Epidermal melanocyte (primary cell): Measurements from ENCODE around the gene TMEM18.
"Not testable (repeated sequence)": the region's sequence is repeated elsewhere in the genome, so short reads cannot be mapped to it uniquely, and the experiment has no call there.

Experiments used
- DNase-seq: peaks from one replicate; pipeline ENCODE4 v3.0.0; 2011; ENCODE audit warnings: low spot score; ENCODE audit not compliant: insufficient read length

Gene TMEM18

DNA sequence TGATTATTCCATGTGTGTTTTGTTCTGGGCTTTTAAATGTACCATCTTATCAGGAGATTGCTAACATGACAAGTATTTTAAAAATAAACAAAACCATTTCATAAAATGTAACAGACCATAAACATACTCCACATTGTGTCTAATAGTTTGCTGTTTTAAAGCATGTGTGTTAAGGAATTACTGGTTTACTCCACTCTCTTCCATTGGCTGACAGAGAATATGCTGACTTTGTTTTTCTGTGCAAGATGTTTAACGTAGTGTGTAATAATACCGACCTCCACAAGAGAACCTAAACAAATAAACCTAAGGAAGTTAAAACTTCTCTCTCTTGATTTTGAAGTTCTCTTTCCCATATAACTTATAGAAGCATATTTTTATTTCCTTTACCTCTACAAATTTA is 17.0 kb upstream of the TMEM18 start:
- no peak for DNase-seq

DNA sequence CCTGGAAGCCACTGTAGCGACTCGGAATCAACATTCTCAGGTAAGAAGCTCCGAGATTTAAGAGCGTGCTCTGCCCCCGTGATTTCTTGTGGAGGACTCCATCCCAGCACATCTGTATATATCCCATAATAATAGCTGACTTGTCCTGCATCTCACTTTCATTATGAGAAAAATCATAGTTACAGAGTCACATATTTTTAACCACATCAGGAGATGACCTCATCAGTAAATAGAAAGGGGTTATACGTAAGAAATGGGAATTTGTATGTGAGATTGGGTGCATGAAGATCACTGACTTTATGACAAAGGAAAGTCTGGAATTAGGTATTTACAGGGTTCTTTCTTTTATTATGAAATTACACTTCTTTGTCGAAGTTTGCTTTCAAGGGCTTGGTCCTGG is 16.4 kb upstream of the TMEM18 start:
- DNase-seq: no peak

DNA sequence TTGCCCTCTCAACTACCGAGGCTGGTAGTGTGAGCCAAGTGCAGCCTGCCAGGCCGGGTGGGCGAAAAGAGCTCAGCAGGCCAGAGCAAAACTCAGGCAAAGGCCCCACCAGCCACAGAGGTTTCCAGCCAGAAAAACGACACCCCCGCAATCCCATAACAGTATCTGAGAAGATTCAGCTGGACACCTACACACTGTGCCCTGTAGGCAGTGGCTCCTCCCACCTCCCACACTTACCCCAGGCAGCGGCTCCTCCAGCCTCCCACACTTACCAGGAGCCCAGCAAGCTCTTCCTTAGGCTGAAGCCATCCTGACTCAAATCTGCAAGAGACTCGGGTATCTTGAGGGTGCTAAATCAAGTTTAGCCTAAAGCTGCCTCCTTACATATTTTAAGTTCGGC is 15.6 kb upstream of the TMEM18 start:
- DNase-seq: no peak

DNA sequence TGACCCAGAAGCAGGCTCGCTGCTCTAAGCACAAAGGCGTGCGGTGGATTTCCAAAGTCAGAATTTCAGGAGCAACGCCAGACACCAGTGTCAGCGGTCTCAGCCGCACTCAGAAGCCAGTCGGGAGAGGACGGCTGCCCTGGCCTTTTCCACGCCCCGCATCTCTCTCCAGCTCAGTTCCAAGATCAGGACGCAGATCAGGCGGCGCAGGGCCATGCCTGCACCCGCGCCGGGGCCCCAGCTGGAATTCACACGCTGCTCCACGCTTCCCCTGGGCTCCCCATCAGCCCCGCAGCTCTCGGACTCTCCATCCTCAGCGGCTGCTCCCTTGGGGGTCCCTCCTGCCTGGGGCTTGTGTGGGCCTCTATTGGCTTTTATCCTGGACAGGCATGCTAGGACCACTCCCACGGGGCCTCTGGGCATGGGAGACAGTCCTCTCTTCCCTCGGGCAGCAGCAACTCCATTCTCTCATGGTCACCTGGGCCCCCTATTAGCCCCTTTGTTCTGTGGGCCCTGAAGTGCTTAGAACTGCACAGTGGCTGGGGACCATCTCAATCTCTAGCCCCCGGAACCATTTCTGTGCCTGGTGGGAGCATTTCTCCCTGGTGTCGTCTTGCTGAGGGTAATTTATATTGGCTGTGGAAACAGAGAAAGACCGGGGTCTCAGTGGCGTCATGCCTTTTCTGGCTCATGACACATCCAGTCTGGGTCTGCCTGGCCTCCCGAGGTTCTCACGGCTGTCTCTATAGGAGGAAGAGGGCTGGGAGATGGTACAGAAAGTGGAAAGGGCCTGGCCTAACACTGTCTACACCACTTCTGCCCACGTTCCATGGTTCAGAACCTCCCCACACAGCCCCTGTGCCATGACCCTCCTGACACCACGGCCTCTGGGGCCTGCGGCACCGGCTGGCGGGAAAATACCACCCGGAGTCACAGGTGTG is 14.9 kb upstream of the TMEM18 start:
- no peak for DNase-seq

DNA sequence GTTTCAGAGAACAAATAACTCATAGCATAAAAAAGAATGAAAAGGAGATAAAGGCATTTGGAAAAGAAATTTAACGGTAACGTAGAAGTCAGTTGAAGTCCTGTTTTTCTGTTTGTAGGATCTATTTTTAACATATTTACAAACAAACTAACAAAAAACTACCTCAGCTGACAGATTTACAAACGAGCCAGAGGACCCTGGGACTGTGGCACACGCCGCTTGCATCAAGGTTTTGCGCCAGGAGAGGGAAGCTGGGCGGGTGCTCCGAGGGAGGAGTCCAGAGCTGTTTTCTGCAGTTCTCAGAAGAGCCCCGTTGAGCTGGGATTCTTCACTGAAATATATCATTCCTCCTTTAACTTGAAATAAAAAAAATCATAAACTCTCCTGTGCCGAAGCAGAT is 13.6 kb upstream of the TMEM18 start:
- no peak for DNase-seq

DNA sequence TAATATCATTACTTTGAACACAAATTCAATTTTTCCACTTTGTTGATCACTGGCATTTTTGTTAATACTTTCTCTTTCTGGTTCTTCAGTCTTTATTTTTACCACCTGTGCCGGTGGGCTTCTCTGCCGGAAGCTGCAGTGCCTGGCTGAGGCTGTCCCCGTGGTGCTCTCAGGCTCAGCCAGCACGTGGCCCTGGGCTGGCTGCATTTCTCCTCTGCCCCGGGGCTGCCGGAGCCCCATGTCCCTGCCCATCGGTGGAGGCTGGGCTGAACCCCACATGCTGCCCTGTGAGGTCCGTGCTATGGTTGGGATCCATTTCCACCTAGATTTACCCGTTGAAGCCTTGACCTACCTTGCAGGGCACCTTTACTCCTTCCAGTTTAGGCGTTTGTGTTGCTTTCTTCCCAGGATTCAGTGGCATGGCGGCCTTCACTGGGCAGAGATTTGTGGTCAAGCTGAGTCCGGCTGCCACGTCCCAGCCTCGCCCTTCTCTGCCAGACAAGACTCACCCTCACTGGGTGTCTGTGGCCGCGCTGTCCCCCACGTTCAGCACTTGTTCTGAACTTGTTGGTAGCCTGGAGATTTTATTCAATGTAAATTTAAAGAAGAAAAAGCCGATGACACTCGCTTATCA is 12.8 kb upstream of the TMEM18 start:
- no peak for DNase-seq

DNA sequence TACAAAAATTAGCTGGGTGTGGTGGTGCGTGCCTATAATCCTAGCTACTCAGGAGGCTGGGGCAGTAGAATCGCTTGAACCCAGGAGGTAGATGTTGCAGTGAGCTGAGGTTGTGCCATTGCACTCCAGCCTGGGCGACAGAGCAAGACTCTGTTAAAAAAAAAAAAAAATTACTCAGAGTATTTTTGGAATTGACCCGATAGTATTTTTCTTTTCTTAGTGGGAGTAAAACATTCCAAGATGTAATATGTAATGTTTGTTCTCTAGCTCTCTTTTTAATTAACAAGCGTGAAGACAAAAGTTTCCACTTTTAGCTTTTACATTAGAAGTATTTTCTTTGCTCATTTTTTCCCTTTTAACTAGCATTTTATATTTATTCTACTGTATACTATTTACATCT is 12.0 kb upstream of the TMEM18 start:
- DNase-seq: no peak

DNA sequence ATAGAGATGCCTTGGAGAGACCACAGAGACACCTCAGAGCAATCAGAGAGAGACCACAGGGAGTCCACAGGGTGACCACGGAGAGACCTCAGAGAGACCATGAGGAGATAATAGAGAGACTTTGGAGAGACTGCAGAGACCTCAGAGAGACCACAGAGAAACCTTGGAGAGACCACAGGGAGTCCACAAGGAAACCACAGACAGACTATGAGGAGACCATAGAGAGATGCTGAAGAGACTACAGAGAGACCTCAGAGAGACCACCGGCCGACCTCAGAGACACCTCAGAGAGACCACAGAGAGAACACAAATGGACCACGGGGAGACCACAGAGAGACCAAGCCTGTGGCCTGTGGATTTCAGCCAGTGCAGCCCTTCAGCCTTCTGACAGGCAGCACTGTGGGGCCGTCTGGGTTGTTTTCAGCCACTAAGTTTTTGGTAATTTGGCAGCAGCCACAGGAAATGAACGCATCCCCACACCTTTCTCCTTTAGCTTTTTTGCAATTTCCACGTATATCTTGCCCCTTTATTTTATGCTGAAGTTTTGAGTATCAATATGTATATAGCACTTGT is 11.4 kb upstream of the TMEM18 start:
- no peak for DNase-seq

DNA sequence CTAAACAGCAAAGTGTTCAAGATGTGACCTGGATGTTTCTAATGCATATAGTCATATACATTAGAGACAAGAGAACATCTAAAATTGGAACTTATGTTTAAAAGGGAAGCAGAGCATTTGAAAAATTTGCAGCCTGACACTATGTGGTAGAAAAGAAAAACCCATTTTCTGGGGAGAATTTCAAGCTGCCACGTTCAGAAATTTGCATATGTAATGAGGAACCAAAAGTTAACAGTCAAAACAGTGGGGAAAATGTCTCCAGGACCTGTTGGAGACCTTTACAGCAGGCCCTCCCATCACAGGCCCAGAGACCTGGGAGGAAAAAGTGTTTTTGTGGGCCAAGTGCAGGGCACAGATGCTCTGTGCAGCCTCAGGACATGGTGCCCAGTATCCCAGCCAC is 8.2 kb upstream of the TMEM18 start:
- no peak for DNase-seq

DNA sequence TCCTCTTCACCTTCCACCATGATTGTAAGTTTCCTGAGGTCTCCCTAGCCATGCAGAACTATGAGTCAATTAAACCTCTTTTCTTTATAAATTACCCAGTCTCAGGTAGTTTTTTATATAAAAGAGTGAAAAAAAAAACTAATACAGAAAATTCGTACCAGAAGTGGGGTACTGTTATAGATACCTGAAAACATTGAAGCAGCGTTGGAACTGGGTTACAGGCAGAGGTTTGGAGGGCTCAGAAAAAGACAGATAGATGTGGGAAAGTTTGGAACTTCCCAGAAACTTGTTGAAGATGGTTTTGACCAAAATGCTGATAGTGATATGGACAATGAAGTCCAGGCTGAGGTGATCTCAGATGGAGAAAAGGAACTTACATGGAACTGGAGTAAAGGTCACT is 7.7 kb upstream of the TMEM18 start:
- DNase-seq: not testable (repeated sequence)

DNA sequence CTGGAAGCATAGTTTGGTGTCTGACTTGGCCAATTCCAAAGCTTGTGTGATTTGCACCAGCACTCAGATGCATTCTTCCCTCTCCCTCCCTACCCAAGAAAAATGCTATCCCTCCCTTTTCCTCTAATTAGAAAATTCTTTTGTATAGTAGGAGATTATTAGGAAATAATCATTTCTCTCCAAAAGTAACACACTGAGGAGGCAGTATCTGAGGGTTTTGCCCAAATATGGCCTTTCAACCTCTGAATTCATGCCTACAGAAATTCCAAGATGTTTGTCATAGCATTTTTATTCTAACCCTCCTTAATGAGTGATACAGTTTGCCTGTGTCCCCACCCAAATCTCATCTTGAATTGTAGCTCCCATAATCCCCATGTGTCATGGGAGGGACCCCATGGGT is 5.0 kb upstream of the TMEM18 start:
- no peak for DNase-seq

DNA sequence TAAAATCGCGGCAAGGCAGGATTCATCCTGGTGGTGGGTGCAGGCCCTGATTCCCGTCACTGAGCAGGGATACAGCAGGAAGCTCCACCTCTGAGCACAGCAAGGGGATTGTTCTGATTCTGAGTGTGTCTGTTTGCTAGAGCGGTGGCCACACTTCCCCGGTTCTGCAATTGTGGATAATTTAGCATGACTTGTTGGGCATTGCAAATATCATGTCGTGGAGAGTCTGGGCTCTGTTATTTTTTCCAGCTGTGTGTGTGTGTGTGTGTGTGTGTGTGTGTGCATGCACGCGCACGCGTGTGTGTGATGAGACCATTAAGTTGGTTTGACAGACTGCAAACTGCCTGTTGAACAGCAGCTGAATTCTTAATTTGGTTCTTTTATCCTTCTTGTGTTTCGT is 4.1 kb upstream of the TMEM18 start:
- DNase-seq: no peak

DNA sequence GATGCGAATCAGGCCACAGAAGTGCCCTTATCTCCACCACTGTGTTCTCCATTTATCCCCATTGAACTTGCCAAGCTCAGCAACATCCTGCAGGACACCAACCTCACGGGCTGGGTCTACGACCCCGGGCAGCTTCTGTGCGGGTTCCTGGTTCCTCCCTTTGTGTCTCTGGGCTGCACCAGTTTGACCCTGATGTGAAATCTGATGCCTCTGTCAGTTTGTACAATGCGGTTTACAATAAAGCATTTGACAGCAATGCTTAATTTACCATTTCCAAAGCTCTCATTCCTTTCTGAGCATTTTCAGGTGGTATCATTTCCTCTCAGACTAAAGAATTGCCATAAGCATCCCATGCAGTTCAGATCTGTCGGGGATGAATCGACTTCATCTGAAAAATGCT is 3.3 kb upstream of the TMEM18 start:
- DNase-seq: no peak

DNA sequence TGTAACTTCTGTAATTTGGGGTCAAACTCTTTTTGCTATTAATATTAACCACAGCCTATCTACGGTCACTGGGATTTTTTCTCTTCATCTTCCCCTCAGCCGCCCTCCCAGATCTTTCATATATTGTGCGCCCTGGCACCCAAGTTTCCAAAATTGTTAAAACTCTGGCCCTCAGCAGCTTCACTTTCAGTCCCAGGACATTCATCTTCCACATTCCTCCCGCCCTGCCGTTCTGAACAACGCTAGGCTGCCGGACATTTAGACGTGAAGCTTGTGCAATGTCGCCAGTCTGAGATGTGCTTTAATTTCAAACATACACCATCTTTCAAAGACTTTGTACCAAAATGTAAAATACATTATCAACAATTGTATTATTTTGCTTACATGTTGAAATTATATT is 1.8 kb upstream of the TMEM18 start:
- no peak for DNase-seq

DNA sequence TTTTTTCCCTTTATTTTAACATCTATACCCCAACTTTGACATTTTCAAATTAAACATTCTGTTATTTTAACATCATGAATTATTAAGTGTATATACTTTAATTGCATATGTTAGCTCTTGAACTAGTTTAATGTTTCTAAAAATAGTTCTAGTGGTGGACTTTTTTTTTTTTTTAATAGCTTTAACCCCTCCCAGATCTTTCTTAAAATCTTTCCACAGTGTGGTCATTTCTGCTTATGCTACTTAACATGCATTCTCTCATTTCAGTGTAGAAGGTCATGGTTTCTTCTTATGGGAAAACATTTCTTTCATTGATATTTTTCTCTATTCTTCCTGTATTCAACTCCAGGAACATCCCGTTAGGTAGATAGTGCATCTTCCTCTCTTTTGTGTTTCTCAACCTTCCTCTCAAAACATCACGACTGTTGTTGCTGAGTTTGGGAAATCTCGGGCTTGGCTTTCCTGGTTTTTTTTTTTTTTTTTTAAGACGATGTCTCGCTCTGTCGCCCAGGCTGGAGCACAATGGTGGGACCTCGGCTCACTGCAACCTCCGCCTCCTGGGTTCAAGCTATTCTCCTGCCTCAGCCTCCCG is 849 bp upstream of the TMEM18 start:
- DNase-seq: no peak

DNA sequence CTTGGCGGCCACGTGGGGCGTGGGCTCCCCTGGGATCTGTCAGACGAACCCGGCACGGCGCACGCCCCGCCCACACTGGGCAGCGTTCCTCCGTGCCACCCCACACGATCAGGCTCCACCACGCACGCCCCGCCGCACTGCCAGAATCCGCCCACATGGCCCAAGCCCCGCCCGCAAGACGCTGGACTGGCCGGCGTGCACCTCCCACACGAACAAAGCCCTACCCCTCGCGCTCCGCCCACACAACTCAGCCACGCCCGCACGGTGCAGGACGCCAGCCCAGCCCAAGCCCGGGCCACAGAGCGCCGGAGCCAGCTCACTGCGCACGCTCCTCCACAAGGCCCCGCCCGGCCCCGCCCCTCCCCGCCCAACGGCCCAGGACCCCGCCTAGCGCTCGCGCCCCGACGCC is 555 bp downstream of the TMEM18 start:
- DNase-seq: peak; percentile 91

DNA sequence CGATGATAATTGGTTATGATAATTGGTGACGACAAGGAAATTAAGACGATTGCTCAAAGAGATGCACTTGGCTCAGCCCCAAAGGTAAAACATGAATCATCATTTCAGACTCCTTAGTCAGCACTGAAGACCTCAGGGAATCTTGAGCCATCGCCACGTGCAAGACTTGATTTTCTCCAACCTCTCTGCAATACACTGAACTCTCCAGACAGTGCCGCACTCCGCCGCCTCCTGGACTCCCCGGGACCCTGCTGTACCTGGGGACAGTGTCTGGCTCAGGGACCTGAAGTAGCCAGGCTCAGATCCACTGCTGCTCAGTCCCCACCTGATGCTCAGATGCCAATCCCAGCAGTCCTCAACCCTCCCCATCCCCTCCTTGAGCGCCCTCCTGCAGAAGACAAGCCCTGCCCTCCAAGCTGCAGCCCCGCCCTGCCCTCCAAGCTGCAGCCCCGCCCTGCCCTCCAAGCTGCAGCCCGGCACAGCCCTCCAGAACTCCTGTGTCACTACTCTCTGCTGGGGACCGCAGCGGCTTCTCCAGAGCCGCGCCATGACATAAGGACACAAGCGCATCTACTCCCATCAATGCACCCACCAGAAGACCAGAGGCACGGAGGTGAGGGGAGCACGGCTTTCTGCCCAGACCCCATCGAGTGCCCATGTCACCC is 1.1 kb downstream of the TMEM18 start:
- DNase-seq: peak; percentile 26

DNA sequence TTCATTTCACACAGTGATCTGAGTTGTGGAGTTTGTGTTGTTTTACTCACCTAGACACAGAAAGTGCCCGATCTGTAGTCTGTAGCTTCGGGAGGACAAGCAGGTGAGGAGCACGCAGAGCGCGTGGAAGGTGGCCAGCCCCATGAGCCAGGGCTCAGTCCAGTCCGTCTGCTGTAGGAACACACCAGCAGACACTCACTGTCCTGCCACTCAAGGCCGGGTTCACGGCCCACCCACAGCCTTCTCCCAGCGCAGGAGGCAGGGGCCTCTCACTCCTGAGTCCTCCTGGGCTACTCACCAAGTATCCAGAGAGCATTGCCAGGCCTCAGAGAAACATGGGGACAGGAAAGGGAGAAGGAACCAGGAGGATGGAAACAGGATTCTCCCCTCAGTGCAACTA is 1.7 kb downstream of the TMEM18 start:
- DNase-seq: no peak

DNA sequence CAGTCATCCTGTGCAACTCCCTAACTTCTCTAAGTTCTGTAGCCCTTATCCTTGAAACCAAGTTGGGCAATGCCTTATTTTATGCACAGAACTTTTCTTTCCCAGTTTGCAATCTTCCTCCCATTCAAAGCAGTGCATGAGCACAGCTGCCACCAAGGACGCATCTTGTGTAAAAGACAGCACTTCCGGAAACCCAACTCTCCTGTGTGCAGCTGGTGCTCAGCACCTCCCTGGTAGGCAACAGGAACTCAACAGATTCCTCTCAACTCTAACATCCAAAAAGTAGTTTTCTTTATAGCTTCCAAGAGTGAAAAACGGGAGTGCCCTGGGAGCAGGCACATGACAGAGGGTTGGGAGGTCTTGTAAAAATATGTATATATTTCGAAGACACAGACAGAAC is 2.2 kb downstream of the TMEM18 start:
- no peak for DNase-seq

DNA sequence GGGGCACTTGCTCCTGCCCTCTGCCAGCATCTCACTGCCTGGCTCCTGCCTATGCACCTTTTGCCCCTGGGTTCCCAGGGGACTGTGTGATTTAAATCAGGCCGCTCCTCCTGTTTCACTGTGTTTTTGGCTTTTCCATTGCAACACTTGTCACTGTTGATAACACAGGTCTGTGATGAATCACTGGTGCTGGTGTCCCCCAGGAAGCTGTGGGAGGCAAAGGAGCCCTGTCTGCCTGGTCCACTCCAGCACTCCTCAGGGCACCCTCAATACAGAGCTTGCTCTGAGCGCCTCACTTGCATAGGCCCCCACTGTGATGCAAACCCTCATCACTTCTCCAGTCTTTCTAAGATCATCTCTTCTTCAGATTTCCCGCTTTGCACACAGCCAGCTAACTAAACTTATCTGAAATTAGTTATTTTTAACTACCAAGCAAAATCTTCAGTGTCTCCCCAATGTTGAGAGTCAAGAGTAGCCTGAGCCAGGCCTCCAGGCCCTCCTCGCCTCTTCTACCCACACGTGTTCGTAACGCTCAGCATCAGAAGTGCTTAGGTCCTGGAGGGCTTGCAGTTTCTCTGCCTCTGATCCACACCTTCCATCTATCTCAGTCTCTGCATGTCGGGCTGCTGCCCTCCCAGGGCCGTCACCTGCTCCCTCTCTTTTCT is 2.8 kb downstream of the TMEM18 start:
- no peak for DNase-seq

DNA sequence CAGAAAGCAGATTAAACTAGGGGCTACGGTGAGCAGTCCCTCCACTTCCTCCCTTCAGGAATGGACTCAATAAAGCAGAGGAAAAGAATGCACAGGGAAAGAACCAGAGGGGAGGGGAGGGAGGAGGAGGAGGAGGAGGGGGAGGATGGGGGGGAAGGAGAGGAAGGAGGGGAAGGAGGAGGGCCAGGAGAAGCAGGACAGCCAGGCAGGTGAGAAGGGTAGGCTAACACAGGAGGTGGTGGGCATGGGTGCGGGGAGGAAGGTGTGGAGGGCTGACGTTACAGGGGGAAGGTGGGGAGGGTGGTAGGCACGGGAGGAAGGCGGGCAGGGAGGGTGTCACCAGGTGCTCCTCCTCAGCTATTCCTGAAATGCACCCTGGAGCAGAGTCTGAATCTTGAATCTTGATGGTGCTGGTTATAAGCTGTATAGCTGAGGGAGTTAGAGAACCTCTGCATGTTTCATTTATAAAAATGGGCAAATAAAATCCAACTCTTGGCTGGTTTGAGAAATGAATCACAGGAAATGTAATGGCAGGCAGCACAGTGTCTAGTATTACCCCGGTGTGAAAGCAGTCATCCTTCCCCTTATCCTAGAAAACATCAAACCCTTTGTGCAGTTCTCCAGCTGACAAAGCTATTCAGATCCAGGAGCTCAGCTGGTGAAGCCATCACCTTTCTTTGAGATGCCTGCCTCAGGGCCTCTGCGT is 3.4 kb downstream of the TMEM18 start:
- DNase-seq: no peak
